ENCODE results near the gene TAPT1.

The TAPT1 gene

DNA sequence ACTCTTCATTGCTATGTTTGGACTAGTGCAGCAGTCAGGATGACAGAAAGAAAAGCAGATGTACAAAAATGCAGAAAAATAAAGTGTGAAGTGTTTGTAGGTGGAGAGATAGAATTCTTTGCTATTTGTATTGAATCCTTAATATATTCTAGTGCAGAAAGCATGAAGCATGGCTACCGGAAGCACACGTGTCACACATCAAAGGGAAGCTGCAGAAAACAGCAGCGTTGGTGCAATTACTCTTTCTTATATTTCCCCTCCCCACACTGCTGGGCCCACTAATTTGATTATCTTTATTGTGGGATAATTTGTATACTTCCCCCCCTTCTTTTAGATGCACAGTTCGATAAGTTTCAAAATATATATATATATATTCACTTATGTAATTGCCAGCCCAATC, 35.9 kb upstream of the TAPT1 start:
- Histone ChIP-seq H4K20me1 (ENCODE audit: insufficient read depth, low read length, poor library complexity, severe bottlenecking) (no peaks in the 10 kb centered on the region), H3K4me1 (ENCODE audit: insufficient read depth, low read length, poor library complexity, severe bottlenecking) (peaks cover 4% of the 10 kb centered on the region), H3K4me3 (ENCODE audit: low read length, poor library complexity, severe bottlenecking) (peak overlapping the region; percentile 47), H3K9ac (ENCODE audit: low read depth, low read length, poor library complexity, severe bottlenecking) (no peak overlapping the region), H2AFZ (ENCODE audit: low read length) (peak overlapping the region; percentile 4; the same call in 1 of the 2 replicates), H3K4me2 (ENCODE audit: low read depth, low read length, poor library complexity, severe bottlenecking) (peak overlapping the region; percentile 52), H3K9me2 (replicated peaks; ENCODE audit: low read depth, low read length) (no peaks in the 10 kb centered on the region), H3K79me2 (ENCODE audit: insufficient read depth, low read length) (no peaks in the 10 kb centered on the region), H3K36me3 (ENCODE audit: insufficient read depth, low read length) (no peaks in the 10 kb centered on the region), H3F3A (ENCODE audit: low read depth) (no peaks in the 10 kb centered on the region), H3K27me3 (ENCODE audit: insufficient read depth, low read length, poor library complexity, severe bottlenecking) (no peaks in the 10 kb centered on the region), H3K9me3 (ENCODE audit: insufficient read depth, low read depth, low read length) (no peaks in the 10 kb centered on the region)
- no peak for TF ChIP-seq EZH2phosphoT487 (IDR thresholded peaks at IDR 0.05; ENCODE audit: borderline replicate concordance)
- TF ChIP-seq, protein P1, sequence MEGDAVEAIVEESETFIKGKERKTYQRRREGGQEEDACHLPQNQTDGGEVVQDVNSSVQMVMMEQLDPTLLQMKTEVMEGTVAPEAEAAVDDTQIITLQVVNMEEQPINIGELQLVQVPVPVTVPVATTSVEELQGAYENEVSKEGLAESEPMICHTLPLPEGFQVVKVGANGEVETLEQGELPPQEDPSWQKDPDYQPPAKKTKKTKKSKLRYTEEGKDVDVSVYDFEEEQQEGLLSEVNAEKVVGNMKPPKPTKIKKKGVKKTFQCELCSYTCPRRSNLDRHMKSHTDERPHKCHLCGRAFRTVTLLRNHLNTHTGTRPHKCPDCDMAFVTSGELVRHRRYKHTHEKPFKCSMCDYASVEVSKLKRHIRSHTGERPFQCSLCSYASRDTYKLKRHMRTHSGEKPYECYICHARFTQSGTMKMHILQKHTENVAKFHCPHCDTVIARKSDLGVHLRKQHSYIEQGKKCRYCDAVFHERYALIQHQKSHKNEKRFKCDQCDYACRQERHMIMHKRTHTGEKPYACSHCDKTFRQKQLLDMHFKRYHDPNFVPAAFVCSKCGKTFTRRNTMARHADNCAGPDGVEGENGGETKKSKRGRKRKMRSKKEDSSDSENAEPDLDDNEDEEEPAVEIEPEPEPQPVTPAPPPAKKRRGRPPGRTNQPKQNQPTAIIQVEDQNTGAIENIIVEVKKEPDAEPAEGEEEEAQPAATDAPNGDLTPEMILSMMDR (conservative IDR thresholded peaks at IDR 0.05; ENCODE audit: low read length), result no peak

DNA sequence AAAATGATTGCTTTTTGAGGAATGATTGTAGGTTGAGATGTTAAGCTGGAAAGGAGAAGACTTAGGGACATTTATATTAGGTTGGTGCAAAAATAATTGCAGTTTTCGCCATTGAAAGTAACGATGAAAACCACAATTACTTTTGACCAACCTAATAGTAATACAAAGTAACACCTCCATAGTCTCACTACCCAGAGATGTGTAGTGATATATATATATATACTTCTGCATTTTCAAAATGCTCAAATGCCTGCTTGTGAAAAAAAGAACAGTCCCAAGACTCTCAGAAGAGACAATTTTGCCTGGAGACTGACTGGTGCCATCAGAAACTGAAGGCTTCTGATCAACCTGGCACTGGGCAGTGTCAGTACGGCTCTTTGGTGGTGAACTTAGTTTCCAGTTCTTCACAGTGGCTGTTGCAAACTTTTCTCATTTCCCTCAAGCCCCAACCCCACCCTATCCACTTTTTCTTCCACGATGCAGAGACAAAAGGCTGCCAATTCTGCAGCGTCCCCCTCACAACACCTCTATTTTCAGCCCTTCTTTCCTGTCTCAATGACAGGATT, 35.1 kb upstream of the TAPT1 start:
- Histone ChIP-seq H3K4me1 (ENCODE audit: insufficient read depth, low read length, poor library complexity, severe bottlenecking) (peaks cover 4% of the 10 kb centered on the region), H3K36me3 (ENCODE audit: insufficient read depth, low read length) (no peaks in the 10 kb centered on the region), H3F3A (ENCODE audit: low read depth) (no peaks in the 10 kb centered on the region), H2AFZ (ENCODE audit: low read length) (no peak overlapping the region), H3K9me2 (replicated peaks; ENCODE audit: low read depth, low read length) (no peaks in the 10 kb centered on the region), H3K4me2 (ENCODE audit: low read depth, low read length, poor library complexity, severe bottlenecking) (no peak overlapping the region), H3K4me3 (ENCODE audit: low read length, poor library complexity, severe bottlenecking) (no peak overlapping the region), H3K9ac (ENCODE audit: low read depth, low read length, poor library complexity, severe bottlenecking) (no peak overlapping the region), H4K20me1 (ENCODE audit: insufficient read depth, low read length, poor library complexity, severe bottlenecking) (no peaks in the 10 kb centered on the region), H3K79me2 (ENCODE audit: insufficient read depth, low read length) (no peaks in the 10 kb centered on the region), H3K9me3 (ENCODE audit: insufficient read depth, low read depth, low read length) (no peaks in the 10 kb centered on the region), H3K27me3 (ENCODE audit: insufficient read depth, low read length, poor library complexity, severe bottlenecking) (no peaks in the 10 kb centered on the region)
- TF ChIP-seq, protein P1 (conservative IDR thresholded peaks at IDR 0.05; ENCODE audit: low read length), result no peak
- TF ChIP-seq EZH2phosphoT487 (IDR thresholded peaks at IDR 0.05; ENCODE audit: borderline replicate concordance), result no peak

DNA sequence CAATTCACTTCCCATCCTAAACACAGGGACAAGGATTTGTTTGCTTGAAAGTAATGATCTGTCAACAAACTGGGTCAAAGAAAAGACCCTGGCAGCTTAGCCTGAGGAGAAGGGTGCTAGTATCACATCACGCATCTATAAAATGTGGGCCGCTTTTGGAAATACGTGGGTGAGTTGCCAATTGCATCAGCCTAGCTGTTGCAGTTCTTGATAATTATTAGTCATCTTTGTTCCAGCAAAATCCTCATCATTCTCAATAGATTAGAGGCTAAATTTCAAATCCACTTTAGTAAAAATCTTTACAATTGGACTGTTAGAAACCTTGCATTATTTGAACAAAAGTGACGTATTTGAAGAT, 33.6 kb upstream of the TAPT1 start:
- Histone ChIP-seq H3K4me2 (ENCODE audit: low read depth, low read length, poor library complexity, severe bottlenecking) (no peak overlapping the region), H3K27me3 (ENCODE audit: insufficient read depth, low read length, poor library complexity, severe bottlenecking) (no peaks in the 10 kb centered on the region), H3K4me1 (ENCODE audit: insufficient read depth, low read length, poor library complexity, severe bottlenecking) (peaks cover 4% of the 10 kb centered on the region), H3K36me3 (ENCODE audit: insufficient read depth, low read length) (no peaks in the 10 kb centered on the region), H3K9me3 (ENCODE audit: insufficient read depth, low read depth, low read length) (no peaks in the 10 kb centered on the region), H3K9me2 (replicated peaks; ENCODE audit: low read depth, low read length) (no peaks in the 10 kb centered on the region), H3K4me3 (ENCODE audit: low read length, poor library complexity, severe bottlenecking) (no peak overlapping the region), H4K20me1 (ENCODE audit: insufficient read depth, low read length, poor library complexity, severe bottlenecking) (no peaks in the 10 kb centered on the region), H3K79me2 (ENCODE audit: insufficient read depth, low read length) (no peaks in the 10 kb centered on the region), H3F3A (ENCODE audit: low read depth) (no peaks in the 10 kb centered on the region), H2AFZ (ENCODE audit: low read length) (no peak overlapping the region), H3K9ac (ENCODE audit: low read depth, low read length, poor library complexity, severe bottlenecking) (no peak overlapping the region)
- TF ChIP-seq, protein P1 (conservative IDR thresholded peaks at IDR 0.05; ENCODE audit: low read length), result no peak
- no peak for TF ChIP-seq EZH2phosphoT487 (IDR thresholded peaks at IDR 0.05; ENCODE audit: borderline replicate concordance)

Data from Loucy (cell line).